NT2/D1 (cell line): ENCODE results near the gene SORCS3.

ENCODE experiments used
- YY1 ChIP-seq: IDR thresholded peaks from 2 replicates; pipeline ENCODE4 v1.6.1; 2011; ENCODE audit not compliant: insufficient read length, insufficient read depth
- ZNF274 ChIP-seq: IDR thresholded peaks from 2 replicates; pipeline ENCODE4 v1.6.1; 2011; ENCODE audit warnings: mild to moderate bottlenecking, low read depth, low read length

DNA sequence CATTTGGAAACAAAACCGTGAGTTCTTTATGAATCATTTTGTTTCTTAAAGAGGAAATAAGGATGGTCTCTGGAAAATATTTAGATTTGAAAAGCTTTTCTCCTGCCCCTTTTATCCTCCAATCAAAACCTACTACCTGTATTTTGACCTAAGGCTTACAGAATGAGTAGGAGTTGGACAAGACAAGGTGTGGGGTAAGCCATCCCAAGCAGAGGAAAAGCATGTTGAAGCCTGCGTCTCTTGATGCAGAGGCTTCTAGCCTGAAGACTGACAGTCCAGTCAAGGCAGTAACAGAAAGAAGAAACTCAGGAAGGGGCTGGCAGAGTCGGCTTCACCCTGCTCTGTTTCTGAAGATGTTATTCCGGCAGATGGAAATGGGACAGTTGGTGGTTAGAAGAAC lies 551.1 kb downstream of the SORCS3 start:
- no peak for TF ChIP-seq YY1
- no peak for TF ChIP-seq ZNF274
